KOPT-K1 (cell line): Measurements from ENCODE around the gene ZSCAN1.

Experiments
- H3K27ac ChIP-seq: fragments of 200-600 bp; sonication (generic); 2 replicates; pipeline ENCODE4 v1.5.1; 2016; ENCODE audit warnings: antibody characterized with exemption, mild to moderate bottlenecking, low read depth, low read length; ENCODE audit not compliant: poor library complexity, severe bottlenecking
- H3K36me3 ChIP-seq: fragments of 200-600 bp; sonication (generic); 2 replicates; pipeline ENCODE4 v1.5.1; 2017; ENCODE audit warnings: antibody characterized with exemption, mild to moderate bottlenecking, low read length, moderate library complexity; ENCODE audit not compliant: insufficient read depth
- H3K9me3 ChIP-seq: fragments of 200-600 bp; sonication (generic); 2 replicates; pipeline ENCODE4 v1.5.1; 2017; ENCODE audit warnings: antibody characterized with exemption, low read length, mild to moderate bottlenecking; ENCODE audit not compliant: insufficient read depth, poor library complexity, severe bottlenecking

The ZSCAN1 gene

DNA sequence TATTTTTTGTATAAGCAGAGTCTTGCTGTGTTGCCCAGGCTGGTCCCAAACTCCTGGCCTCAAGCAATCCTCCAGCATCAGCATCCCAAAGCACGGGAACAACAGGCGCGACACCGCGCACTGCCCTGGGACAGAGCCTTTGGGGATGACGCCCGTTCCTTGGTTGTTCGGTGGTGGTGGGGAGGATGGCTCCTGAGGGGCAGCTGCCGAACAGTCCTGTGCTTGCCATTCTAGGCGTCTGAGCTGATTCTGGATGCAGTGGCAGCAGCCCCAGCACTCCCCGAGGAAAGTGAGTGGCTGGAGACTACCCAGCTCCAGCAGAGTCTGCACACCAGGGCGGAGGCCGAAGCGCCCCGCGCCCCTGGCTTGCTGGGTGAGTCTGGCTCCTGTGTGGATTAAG, 18.4 kb downstream of the ZSCAN1 start:
- Histone ChIP-seq H3K9me3 (peaks cover 92% of the 10 kb centered on the region), H3K36me3 (no peaks in the 10 kb centered on the region), H3K27ac (no peak overlapping the region)

DNA sequence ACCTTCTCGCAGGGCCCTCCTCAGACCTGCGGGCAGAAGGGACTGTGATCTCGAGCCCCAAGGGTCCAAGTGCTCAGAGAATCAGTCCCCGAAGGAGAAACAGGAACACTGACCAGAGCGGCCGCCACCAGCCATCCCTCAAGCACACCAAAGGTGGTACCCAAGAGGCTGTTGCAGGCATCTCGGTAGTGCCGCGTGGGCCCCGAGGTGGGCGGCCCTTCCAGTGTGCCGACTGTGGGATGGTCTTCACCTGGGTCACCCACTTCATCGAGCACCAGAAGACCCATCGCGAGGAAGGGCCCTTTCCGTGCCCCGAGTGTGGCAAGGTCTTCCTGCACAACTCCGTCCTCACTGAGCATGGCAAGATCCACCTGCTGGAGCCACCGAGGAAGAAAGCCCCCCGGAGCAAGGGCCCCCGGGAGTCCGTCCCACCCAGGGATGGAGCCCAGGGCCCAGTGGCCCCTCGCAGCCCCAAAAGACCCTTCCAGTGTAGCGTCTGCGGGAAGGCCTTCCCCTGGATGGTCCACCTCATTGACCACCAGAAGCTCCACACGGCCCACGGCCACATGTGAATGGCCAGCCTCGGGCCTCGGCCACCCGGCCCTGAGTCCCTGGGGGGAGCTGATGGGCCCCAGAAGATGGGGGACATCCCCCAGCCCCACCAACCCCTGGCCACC, 19.8 kb downstream of the ZSCAN1 start:
- Histone ChIP-seq H3K9me3 (peaks cover 81% of the 10 kb centered on the region), H3K27ac (no peak overlapping the region)

DNA sequence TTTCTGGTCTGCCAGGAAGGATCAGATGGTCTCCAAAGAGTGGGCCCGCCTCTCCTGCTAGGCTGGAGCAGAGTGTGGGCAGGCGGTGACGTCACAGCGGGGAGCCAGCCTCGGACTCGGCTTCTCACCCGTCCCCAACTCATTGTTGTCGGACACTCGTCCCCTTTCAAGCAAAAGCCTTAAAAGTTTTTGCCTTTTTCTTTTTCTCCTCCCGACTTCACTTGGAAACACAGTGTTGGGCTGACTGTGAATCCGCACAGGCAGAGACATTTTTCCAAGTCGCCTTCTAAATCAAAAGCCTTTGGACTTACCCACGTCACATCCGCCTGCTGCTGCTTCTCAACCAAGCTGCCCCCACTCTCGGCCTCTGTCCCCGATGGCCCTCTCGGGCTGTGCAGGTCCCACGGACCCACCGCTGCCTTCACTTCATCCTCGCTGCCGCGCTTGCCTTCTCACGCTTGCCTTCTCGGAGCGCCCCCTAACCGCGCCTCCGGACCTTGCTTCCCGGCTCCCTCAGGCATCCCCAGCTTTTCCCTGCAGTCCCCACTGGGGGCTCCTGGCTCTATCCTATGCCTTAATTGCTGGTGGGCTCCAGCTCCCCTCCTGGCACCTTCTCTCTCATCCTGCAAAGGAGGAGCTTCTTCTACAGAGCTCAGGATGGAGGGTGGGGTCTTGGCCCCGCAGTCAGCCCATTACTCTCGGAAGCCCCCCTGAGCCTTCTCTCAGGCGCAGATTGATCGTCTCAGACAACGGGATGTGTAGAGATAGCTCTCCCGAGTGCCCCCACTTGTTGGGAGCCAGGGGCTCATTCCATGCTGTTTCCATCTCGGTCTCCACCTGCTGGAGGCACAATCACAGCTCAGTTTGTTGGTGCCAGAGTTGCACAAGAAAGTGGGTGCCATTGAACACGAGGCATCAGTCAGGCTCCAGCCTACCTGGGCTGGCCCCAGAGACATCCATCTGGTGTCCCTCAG, 21.4 kb downstream of the ZSCAN1 start:
- Histone ChIP-seq H3K36me3 (no peaks in the 10 kb centered on the region), H3K27ac (no peak overlapping the region), H3K9me3 (peaks cover 82% of the 10 kb centered on the region)

More for the DNA sequence above, 19.8 kb downstream of the ZSCAN1 start:
- H3K36me3 ChIP-seq, result no peaks in the 10 kb centered on the region

DNA sequence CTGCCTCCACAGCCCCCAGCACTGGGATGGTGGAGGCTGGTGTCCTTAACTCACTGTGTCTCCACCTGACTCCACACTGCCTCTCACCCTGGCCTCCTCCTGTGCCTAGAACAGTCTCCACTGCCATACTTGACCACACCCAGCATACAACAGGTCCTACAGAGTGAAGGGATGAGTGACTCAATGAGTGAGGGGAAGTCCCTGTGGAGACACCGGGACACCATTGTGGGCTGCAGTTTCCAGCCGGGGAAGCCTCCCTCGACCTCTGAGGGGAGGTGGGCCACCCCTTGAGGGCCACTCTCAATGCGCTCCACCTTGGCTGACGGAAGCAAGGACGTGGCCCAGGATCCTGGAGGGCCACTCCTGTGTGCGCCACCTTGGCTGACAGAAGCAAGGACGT, 22.4 kb downstream of the ZSCAN1 start:
- Histone ChIP-seq H3K27ac (no peak overlapping the region), H3K36me3 (no peaks in the 10 kb centered on the region), H3K9me3 (peaks cover 78% of the 10 kb centered on the region)

DNA sequence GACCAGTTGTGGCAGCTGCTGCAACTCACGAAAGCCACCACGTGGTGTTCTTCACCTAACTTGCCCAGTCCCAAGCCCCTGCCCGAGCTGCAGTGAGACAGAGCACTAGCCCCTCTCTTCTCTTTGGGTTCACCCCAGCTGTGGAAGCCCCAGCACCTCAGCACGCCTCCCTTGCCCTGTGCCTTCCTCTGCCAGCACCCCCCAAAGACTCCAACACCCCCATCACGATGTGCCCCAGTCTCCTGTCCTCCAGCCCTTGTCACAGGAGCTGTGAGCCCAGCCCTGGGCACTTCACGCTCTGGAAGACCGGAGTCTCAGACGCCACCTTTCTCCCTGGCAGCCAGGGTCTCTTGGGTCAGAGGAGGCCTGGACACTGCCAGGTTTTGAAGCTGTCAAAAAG, 23.0 kb downstream of the ZSCAN1 start:
- Histone ChIP-seq H3K27ac (no peak overlapping the region), H3K36me3 (no peaks in the 10 kb centered on the region), H3K9me3 (peaks cover 72% of the 10 kb centered on the region)

DNA sequence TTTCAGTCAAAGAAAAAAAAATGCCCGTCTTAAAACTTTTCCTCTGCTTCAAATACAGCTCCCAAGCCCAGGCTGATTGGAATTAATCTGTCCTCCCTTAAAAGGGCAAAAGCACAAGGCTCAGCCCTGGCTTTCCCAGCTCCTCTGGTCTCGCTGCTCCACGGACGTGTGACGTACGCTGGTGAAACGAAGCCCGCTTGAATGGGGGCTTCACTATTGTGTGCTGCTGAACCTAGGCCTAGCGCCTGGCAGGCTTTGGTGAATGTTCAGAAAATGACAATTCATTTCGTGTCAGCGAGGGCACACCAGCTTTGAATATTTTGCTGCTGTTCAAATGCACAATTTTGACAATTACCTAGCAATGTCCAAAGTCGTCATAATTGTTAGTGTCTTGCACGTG, 24.6 kb downstream of the ZSCAN1 start:
- peaks cover 55% of the 10 kb centered on the region for H3K9me3 ChIP-seq
- no peaks in the 10 kb centered on the region for H3K36me3 ChIP-seq
- no peak overlapping the region for H3K27ac ChIP-seq

DNA sequence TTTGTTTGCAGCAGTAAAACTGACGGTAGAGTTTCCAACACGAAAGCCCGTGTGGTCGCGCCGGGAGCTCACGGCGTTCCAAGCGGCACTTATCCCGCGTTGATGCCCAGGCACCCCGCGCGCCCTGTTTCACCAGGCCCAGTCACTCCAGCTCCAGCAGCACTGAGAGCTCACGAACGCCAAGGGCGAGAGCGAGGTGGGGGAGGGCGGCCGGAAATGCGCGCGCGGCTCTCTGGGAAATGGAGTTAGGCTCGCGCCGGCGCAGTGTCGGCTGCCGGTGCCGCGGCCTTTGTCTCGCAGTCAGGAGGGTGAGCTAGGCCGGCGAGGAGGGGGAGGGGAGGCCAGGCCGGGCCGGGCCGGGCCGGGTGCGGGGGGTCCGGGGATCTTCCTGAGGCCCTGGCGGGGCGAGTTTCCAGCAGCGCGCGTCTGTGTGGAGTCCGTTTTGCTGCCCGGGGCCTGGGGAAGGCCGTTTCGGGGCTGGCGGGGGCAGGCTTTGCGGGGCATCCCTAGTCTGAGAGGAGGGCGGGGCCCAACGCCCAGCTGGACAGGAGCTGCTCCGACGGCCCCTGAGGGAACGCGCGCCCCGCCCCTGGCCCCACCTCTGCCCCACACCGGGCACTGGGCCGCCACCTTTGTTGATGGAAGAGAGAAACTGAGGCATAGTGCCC, 25.3 kb downstream of the ZSCAN1 start, which contains the start of gene ZNF135:
ZNF135 (plus strand) TSS at position 280 of the 668 bp plus-strand sequence. CDS start 721 bp downstream, outside the sequence.
- H3K9me3 ChIP-seq, result peaks cover 55% of the 10 kb centered on the region
- no peaks in the 10 kb centered on the region for H3K36me3 ChIP-seq
- H3K27ac ChIP-seq, result no peak within 1 kb of the TSS

DNA sequence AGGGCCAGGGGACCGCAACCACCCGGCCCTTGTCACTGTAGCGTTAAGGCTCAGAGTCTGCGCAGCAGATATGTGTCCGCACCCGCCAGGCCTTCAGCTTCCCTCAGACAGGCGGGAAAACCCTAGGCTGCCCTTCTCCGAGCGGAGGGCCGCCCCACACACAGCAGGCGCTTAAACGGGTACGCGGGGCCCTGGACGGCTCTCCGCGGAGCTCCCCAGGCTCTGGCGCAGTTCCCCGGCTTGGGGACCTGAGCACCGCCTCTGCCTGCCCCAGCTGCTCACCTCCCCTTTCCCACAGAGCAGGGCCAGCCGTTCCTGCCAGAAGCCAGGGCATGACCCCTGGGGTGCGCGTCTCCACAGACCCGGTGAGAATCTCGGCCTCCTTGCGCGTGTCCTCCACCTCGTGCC, 25.9 kb downstream of the ZSCAN1 start:
- Histone ChIP-seq H3K36me3 (no peaks in the 10 kb centered on the region), H3K27ac (no peak overlapping the region), H3K9me3 (peaks cover 53% of the 10 kb centered on the region)

DNA sequence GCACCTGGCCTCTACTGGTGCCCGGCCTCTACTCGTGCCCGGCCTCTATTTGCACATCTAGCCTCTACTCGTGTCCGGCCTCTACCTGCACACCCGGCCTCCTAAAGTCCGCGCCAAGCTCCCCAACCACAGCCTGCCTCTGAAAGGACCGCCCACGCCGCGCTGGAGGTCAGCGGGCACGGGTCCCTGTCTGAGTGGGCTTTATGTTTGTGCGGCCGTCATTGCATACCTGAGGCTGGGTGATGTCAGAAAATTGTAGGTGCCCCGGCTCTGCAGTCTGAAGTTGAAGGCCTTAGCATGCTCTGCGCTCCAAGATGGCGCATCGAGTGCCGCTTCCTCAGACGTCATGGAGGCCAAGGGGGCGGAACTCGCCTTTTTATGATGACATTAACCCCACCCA, 26.4 kb downstream of the ZSCAN1 start:
- Histone ChIP-seq H3K36me3 (no peaks in the 10 kb centered on the region), H3K27ac (no peak overlapping the region), H3K9me3 (peaks cover 49% of the 10 kb centered on the region)

DNA sequence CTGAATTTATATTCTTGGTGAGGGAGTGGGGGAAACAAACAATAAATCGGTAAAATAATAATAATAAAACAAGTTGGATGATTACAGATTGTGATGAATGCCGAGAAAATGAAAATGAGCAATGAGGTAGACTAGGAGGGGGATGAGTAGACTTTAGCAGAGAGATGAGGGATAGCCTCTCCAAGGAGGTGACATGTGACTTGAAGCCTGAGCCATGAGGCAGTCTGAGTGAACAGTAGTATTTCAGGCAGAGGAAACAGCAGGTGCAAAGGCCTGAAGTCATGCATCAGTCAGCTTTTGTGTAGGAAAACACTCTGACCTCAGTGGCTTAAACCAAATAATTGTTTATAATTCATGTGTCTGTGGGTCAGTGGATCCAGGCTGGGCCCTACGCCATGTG, 29.9 kb downstream of the ZSCAN1 start:
- H3K9me3 ChIP-seq, result peaks cover 63% of the 10 kb centered on the region
- H3K27ac ChIP-seq, result no peak overlapping the region
- no peaks in the 10 kb centered on the region for H3K36me3 ChIP-seq

DNA sequence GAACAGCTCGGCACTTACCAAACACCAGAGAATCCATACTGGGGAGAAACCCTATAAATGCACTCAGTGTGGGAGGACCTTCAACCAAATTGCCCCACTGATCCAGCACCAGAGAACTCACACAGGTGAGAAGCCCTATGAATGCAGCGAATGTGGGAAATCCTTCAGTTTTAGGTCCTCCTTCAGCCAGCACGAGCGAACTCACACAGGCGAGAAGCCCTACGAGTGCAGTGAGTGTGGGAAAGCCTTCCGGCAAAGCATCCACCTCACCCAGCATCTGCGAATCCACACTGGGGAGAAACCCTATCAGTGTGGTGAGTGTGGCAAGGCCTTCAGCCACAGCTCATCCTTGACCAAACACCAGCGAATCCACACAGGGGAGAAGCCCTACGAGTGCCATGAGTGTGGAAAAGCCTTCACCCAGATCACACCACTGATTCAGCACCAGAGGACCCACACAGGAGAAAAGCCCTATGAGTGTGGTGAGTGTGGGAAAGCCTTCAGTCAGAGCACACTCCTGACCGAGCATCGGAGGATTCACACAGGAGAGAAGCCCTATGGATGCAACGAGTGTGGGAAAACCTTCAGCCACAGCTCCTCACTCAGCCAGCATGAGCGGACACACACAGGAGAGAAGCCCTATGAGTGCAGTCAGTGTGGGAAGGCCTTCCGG, 33.6 kb downstream of the ZSCAN1 start:
- Histone ChIP-seq H3K9me3 (peaks cover 73% of the 10 kb centered on the region), H3K36me3 (no peaks in the 10 kb centered on the region)

DNA sequence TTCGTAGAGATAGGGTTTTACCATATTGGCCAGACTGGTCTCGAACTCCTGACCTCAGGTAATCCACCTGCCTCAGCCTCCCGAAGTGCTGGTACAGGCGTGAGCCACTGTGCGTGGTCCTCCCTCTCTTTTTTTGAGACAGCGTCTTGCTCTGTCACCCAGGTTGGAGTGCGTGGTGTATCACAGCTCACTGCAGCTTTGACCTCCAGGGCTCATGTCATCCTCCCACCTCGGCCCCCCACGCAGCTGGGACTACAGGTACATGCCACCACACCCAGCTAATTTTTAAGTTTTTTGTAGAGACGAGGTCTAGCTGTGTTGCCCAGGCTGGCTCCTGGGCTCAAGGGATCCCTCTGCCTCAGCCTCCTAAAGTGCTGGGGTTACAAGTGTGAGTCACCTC, 46.0 kb downstream of the ZSCAN1 start:
- peaks cover 10% of the 10 kb centered on the region for H3K36me3 ChIP-seq
- H3K9me3 ChIP-seq, result peaks cover 67% of the 10 kb centered on the region
- no peak overlapping the region for H3K27ac ChIP-seq

More for the DNA sequence above, 33.6 kb downstream of the ZSCAN1 start:
- no peak overlapping the region for H3K27ac ChIP-seq

DNA sequence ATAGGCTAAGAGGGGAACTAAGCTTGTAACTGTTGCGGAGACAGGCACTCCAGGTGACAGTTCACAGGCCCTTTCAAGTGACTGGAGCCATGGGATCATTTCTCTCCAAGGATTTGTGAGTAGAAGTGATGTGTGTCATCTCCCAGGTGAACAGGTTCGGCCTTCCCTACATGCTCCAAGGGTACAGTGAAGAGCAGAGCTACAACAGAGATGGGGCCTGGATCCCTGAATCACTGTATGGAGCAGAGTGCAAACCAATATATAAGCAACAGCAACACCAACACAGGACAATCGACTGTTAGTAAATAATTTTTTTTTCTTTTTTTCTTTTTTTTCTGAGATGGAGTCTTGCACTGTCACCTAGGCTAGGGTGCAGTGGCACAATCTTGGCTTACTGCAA, 49.2 kb downstream of the ZSCAN1 start:
- Histone ChIP-seq H3K9me3 (peaks cover 81% of the 10 kb centered on the region), H3K27ac (no peak overlapping the region), H3K36me3 (peaks cover 43% of the 10 kb centered on the region)

DNA sequence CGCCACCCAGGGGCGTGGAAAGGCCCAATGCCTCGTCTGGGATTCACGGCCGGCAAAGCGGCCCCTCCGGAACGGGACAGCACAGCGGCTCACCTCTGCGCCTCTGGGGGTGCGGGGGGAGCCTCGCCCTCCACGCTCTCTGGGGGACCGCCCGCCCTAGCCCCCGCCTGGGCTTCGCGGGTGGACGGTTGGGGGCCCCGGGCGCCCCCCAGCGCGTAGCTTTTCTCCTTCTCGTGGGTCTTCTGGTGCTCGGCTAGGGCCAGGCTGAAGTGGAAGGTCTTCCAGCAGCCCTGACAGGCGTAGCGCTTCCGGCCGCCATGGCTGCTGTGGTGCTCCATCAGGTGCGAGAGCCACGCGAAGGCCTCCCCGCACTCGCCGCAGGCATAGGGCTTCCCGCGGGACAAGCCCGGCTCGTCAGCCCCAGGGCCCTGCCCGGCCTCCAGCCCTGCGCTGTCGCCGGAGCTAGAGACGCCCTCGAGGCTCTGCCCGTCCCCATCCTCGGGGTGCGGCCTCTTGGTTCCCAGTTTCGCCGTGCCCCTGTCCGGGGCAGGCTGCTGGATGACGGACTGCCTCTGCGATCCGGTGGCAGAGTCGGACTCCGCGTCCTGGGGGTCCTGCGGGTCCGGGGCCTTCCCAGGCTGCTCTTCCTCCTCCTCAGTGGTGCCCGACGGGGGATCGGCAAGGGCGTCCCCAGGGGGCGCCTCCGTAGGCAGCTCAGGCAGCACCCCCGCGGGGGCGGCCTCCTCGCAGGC, 50.9 kb downstream of the ZSCAN1 start:
- Histone ChIP-seq H3K9me3 (peaks cover 89% of the 10 kb centered on the region), H3K36me3 (peaks cover 53% of the 10 kb centered on the region), H3K27ac (no peak overlapping the region)
